DOHH2 (cell line): Measurements from ENCODE around the gene HSPB3.

Experiments used
- CTCF ChIP-seq: fragments of 200-600 bp; sonication (generic); IDR thresholded peaks from one replicate; pipeline ENCODE4 v1.5.1; 2014; ENCODE audit warnings: antibody characterized with exemption, mild to moderate bottlenecking, low read depth, low read length; ENCODE audit not compliant: poor library complexity, severe bottlenecking
- EZH2phosphoT487 ChIP-seq: fragments of 200-600 bp; sonication (generic); IDR thresholded peaks from 2 replicates; pipeline ENCODE4 v1.6.1; 2017; ENCODE audit warnings: borderline replicate concordance, mild to moderate bottlenecking, antibody characterized with exemption, low read length, moderate library complexity, mixed read lengths

- TF ChIP-seq CTCF (no peak), EZH2phosphoT487 (no peak)
These were observed 897 bp upstream of the HSPB3 start for GRCh38 chr5:54454602-54455001.
